Liver (tissue), 9 donors: ENCODE measurements around the gene RAP1GAP2. TPM values are rescaled to one million over a fixed set of nuclear protein-coding genes. Genes with fewer than 3 reads are reported as not detected.

Experiments used
- DNase-seq: peaks from one replicate; pipeline ENCODE4 v3.0.0-alpha.2; 2017; ENCODE audit warnings: low spot score
- H3K27ac ChIP-seq, 2 donors: one replicate each; pipeline ENCODE4 v1.7.0; 2013; ENCODE audit warnings: inconsistent platforms in 2 of 2, low read length in 2 of 2, control low read depth in 1 of 2, low read depth in 1 of 2, mild to moderate bottlenecking in 1 of 2
- H3K27me3 ChIP-seq, 4 donors: one replicate each; pipeline versions ENCODE4 v1.6.1 to v1.7.0; 2013; ENCODE audit warnings: low read length in 3 of 4, inconsistent platforms in 1 of 4, mild to moderate bottlenecking in 1 of 4, moderate library complexity in 1 of 4; ENCODE audit not compliant: control insufficient read depth in 4 of 4, insufficient read depth in 4 of 4
- H3K36me3 ChIP-seq, 4 donors: one replicate each; pipeline versions ENCODE4 v1.6.1 to v1.7.0; 2013; ENCODE audit warnings: low read length in 3 of 4, mild to moderate bottlenecking in 3 of 4, low read depth in 1 of 4, moderate library complexity in 1 of 4; ENCODE audit not compliant: control insufficient read depth in 4 of 4, insufficient read depth in 3 of 4
- H3K4me1 ChIP-seq, 4 donors: one replicate each; pipeline versions ENCODE4 v1.6.1 to v1.7.0; 2013; ENCODE audit warnings: low read length in 3 of 4, mild to moderate bottlenecking in 3 of 4, moderate library complexity in 1 of 4; ENCODE audit not compliant: control insufficient read depth in 4 of 4, insufficient read depth in 4 of 4
- H3K4me3 ChIP-seq, 3 donors: one replicate each; pipeline versions ENCODE4 v1.6.1 to v1.7.0; 2013; ENCODE audit warnings: low read length in 3 of 3, control low read depth in 1 of 3, low read depth in 1 of 3, mild to moderate bottlenecking in 1 of 3
- H3K9ac ChIP-seq, 2 donors: one replicate each; pipeline ENCODE4 v1.7.0; 2013; ENCODE audit warnings: low read length in 2 of 2, mild to moderate bottlenecking in 2 of 2, moderate library complexity in 2 of 2, control low read depth in 1 of 2, low read depth in 1 of 2
- H3K9me3 ChIP-seq, 4 donors: one replicate each; pipeline versions ENCODE4 v1.6.1 to v1.7.0; 2013; ENCODE audit warnings: low read length in 3 of 4; ENCODE audit not compliant: control insufficient read depth in 4 of 4
- EGR1 ChIP-seq, 2 donors: IDR thresholded peaks; 2 replicates each; pipeline ENCODE4 v1.6.1; 2016 to 2018; ENCODE audit warnings: antibody characterized with exemption in 2 of 2, low read depth in 2 of 2
- FOXA1 ChIP-seq: IDR thresholded peaks from 2 replicates; pipeline ENCODE4 v1.6.1; 2016; ENCODE audit warnings: antibody characterized with exemption
- FOXA2 ChIP-seq: IDR thresholded peaks from 2 replicates; pipeline ENCODE4 v1.6.1; 2016; ENCODE audit warnings: antibody characterized with exemption
- GABPA ChIP-seq, 2 donors: IDR thresholded peaks in 1 of 2; conservative IDR thresholded peaks in 1 of 2; 2 replicates each; pipeline ENCODE4 v1.6.1; 2016; ENCODE audit warnings: antibody characterized with exemption in 2 of 2, mild to moderate bottlenecking in 1 of 2, moderate library complexity in 1 of 2
- HNF4A ChIP-seq, 2 donors: conservative IDR thresholded peaks; 2 replicates each; pipeline ENCODE4 v1.6.1; 2016; ENCODE audit warnings: antibody characterized with exemption in 2 of 2, mild to moderate bottlenecking in 2 of 2
- HNF4G ChIP-seq: IDR thresholded peaks from 2 replicates; pipeline ENCODE4 v1.6.1; 2016; ENCODE audit warnings: antibody characterized with exemption
- JUND ChIP-seq, 2 donors: IDR thresholded peaks; 2 replicates each; pipeline ENCODE4 v1.6.1; 2016; ENCODE audit warnings: antibody characterized with exemption in 2 of 2
- NR2F2 ChIP-seq: IDR thresholded peaks from 2 replicates; pipeline ENCODE4 v1.6.1; 2016; ENCODE audit warnings: antibody characterized with exemption
- RAD21 ChIP-seq, 2 donors: IDR thresholded peaks; 2 replicates each; pipeline ENCODE4 v1.6.1; 2016; ENCODE audit warnings: antibody characterized with exemption in 2 of 2, mild to moderate bottlenecking in 2 of 2
- RXRA ChIP-seq, 2 donors: IDR thresholded peaks; 2 replicates each; pipeline ENCODE4 v1.6.1; 2017 to 2018; ENCODE audit warnings: antibody characterized with exemption in 2 of 2, mild to moderate bottlenecking in 1 of 2
- SP1 ChIP-seq: IDR thresholded peaks from 2 replicates; pipeline ENCODE4 v1.6.1; 2018; ENCODE audit warnings: antibody characterized with exemption, mild to moderate bottlenecking
- TAF1 ChIP-seq: conservative IDR thresholded peaks from 2 replicates; pipeline ENCODE4 v1.6.1; 2016; ENCODE audit warnings: antibody characterized with exemption, mild to moderate bottlenecking
- YY1 ChIP-seq: IDR thresholded peaks from 2 replicates; pipeline ENCODE4 v1.6.1; 2016; ENCODE audit warnings: antibody characterized with exemption, mild to moderate bottlenecking
- WGBS: extraction: QIAGEN DNeasy Blood & Tissue Kit; methylation state at CpG from one replicate; pipeline ENCODE4 v1.1.7; 2013; 5-methylcytosine and 5-hydroxymethylcytosine counted together
- polyA plus RNA-seq, 2 donors: library from polyadenylated mRNA; stranded (reverse) in 1 of 2; unstranded in 1 of 2; fragments of 200-250 nt in 1 of 2; fragments of >200 nt in 1 of 2; fragmentation: Nextera tagmentation in 1 of 2; extraction: Ambion mirVana in 1 of 2; gene quantifications; one replicate each; pipeline versions ENCODE4 v1.2.1 to v1.2.3, GENCODE V29; 2013 to 2015
- total RNA-seq, 2 donors: library from RNA; depleted of rRNA; stranded (reverse); fragments of >200 nt; gene quantifications; one replicate each; pipeline ENCODE4 v1.2.3, GENCODE V29; 2014
- TF ChIP-seq, protein P1 (sequence below): fragments of 150-350 bp; IDR thresholded peaks from 2 replicates; pipeline ENCODE4 v1.5.1; 2017; ENCODE audit warnings: improper control_type of control experiment, low read depth, low read length; ENCODE audit not compliant: missing input control
- TF ChIP-seq, protein P2 (sequence below): IDR thresholded peaks from 2 replicates; pipeline ENCODE4 v1.6.1; 2016; ENCODE audit warnings: antibody characterized with exemption
- TF ChIP-seq, protein P3 (sequence below): IDR thresholded peaks from 2 replicates; pipeline ENCODE4 v1.6.1; 2016; ENCODE audit warnings: antibody characterized with exemption, mild to moderate bottlenecking
- TF ChIP-seq, protein P4 (sequence below): IDR thresholded peaks from 2 replicates; pipeline ENCODE4 v1.6.1; 2016; ENCODE audit warnings: antibody characterized with exemption
- TF ChIP-seq, protein P5 (sequence below): IDR thresholded peaks from 2 replicates; pipeline ENCODE4 v1.6.1; 2016; ENCODE audit warnings: antibody characterized with exemption
- donor health status: healthy.
- donor health status: healthy.
- donor health status: healthy.
- donor health status: healthy.
- donor health status: healthy.

The RAP1GAP2 gene
- total and polyA plus RNA-seq, 4 donors, result 0.56 to 1.7 (median 1.1) TPM

DNA sequence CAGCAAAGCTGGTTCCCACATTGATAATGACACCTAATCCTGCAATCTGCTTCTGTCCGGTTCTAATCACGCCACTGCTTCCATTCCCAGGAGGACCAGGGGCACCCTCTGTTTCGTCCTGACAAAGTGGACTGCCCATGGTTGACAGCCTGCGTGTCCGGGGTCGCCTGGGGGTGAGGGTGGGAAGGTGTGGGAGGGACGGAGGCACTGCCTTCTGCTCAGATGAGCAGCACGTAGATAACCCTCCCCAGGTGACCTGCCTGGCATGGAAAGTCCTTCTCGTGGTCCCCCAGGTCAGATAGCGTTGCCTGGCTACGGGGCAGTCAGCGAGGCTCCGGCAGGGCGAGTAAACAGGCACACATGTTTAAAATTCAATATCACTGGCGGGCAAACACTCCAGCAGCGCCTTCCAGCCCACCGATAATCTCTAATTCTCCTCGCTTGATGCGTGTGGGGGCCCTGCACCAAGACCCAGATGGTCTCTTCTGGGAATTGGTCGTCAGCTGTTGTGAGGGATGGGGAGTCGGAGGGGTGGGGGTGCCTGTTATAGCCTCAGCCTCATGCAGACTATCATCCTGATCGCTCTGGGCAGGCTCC lies 132.2 kb downstream of the RAP1GAP2 start:
- no peaks in the 10 kb centered on the region for H3K9me3 ChIP-seq
- 71% methylated on average over 22 of the region's 22 CpGs for WGBS

More for the DNA sequence above, 132.2 kb downstream of the RAP1GAP2 start:
- peaks cover 0 to 2% (median 0%) of the 10 kb centered on the region in 4 donors for H3K27me3 ChIP-seq
- no peaks in the 10 kb centered on the region for H3K4me1 ChIP-seq
- H3K4me3 ChIP-seq, result no peak overlapping the region
- H3K27ac ChIP-seq, result no peak overlapping the region
- TF ChIP-seq TAF1, result no peak
- TF ChIP-seq, protein P1, sequence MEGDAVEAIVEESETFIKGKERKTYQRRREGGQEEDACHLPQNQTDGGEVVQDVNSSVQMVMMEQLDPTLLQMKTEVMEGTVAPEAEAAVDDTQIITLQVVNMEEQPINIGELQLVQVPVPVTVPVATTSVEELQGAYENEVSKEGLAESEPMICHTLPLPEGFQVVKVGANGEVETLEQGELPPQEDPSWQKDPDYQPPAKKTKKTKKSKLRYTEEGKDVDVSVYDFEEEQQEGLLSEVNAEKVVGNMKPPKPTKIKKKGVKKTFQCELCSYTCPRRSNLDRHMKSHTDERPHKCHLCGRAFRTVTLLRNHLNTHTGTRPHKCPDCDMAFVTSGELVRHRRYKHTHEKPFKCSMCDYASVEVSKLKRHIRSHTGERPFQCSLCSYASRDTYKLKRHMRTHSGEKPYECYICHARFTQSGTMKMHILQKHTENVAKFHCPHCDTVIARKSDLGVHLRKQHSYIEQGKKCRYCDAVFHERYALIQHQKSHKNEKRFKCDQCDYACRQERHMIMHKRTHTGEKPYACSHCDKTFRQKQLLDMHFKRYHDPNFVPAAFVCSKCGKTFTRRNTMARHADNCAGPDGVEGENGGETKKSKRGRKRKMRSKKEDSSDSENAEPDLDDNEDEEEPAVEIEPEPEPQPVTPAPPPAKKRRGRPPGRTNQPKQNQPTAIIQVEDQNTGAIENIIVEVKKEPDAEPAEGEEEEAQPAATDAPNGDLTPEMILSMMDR, result no peak
- TF ChIP-seq, protein P2, sequence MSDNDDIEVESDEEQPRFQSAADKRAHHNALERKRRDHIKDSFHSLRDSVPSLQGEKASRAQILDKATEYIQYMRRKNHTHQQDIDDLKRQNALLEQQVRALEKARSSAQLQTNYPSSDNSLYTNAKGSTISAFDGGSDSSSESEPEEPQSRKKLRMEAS, result no peak
- TF ChIP-seq NR2F2, result no peak
- no peak for TF ChIP-seq SP1
- TF ChIP-seq, protein P3, sequence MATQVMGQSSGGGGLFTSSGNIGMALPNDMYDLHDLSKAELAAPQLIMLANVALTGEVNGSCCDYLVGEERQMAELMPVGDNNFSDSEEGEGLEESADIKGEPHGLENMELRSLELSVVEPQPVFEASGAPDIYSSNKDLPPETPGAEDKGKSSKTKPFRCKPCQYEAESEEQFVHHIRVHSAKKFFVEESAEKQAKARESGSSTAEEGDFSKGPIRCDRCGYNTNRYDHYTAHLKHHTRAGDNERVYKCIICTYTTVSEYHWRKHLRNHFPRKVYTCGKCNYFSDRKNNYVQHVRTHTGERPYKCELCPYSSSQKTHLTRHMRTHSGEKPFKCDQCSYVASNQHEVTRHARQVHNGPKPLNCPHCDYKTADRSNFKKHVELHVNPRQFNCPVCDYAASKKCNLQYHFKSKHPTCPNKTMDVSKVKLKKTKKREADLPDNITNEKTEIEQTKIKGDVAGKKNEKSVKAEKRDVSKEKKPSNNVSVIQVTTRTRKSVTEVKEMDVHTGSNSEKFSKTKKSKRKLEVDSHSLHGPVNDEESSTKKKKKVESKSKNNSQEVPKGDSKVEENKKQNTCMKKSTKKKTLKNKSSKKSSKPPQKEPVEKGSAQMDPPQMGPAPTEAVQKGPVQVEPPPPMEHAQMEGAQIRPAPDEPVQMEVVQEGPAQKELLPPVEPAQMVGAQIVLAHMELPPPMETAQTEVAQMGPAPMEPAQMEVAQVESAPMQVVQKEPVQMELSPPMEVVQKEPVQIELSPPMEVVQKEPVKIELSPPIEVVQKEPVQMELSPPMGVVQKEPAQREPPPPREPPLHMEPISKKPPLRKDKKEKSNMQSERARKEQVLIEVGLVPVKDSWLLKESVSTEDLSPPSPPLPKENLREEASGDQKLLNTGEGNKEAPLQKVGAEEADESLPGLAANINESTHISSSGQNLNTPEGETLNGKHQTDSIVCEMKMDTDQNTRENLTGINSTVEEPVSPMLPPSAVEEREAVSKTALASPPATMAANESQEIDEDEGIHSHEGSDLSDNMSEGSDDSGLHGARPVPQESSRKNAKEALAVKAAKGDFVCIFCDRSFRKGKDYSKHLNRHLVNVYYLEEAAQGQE, result no peak
- no peak for TF ChIP-seq EGR1 (IDR thresholded peaks at IDR 0.05; ENCODE audit: low read depth in 2 of 2)
- TF ChIP-seq FOXA1, result no peak
- TF ChIP-seq HNF4G, result no peak
- TF ChIP-seq, protein P4, sequence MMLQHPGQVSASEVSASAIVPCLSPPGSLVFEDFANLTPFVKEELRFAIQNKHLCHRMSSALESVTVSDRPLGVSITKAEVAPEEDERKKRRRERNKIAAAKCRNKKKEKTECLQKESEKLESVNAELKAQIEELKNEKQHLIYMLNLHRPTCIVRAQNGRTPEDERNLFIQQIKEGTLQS, result no peak
- TF ChIP-seq RXRA (IDR thresholded peaks at IDR 0.05), result no peak
- no peak for TF ChIP-seq FOXA2
- TF ChIP-seq, protein P5, sequence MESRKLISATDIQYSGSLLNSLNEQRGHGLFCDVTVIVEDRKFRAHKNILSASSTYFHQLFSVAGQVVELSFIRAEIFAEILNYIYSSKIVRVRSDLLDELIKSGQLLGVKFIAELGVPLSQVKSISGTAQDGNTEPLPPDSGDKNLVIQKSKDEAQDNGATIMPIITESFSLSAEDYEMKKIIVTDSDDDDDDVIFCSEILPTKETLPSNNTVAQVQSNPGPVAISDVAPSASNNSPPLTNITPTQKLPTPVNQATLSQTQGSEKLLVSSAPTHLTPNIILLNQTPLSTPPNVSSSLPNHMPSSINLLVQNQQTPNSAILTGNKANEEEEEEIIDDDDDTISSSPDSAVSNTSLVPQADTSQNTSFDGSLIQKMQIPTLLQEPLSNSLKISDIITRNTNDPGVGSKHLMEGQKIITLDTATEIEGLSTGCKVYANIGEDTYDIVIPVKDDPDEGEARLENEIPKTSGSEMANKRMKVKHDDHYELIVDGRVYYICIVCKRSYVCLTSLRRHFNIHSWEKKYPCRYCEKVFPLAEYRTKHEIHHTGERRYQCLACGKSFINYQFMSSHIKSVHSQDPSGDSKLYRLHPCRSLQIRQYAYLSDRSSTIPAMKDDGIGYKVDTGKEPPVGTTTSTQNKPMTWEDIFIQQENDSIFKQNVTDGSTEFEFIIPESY, result no peak
- TF ChIP-seq GABPA (IDR thresholded peaks at IDR 0.05 in 1 of 2, conservative IDR thresholded peaks at IDR 0.05 in 1 of 2), result no peak
- no peak for TF ChIP-seq YY1
- TF ChIP-seq RAD21 (IDR thresholded peaks at IDR 0.05), result no peak
- no peak for TF ChIP-seq HNF4A (conservative IDR thresholded peaks at IDR 0.05)
- TF ChIP-seq JUND (IDR thresholded peaks at IDR 0.05), result no peak
- no peak for DNase-seq
- no peaks in the 10 kb centered on the region for H3K36me3 ChIP-seq
- no peak overlapping the region for H3K9ac ChIP-seq
